ENCODE measurements around the gene GTF2A2. TPM values are rescaled to one million over a fixed set of nuclear protein-coding genes. Genes with fewer than 3 reads are reported as not detected.

The GTF2A2 gene
- total RNA-seq, 1 donor from 2014 or later = 105 TPM

- no peaks in the 10 kb centered on the region for H3K36me3 Mint-ChIP-seq (ENCODE audit: unreplicated experiment)
Observed at GRCh38 chr15:59598461-59598860, 58.9 kb downstream of the GTF2A2 start.

DNA sequence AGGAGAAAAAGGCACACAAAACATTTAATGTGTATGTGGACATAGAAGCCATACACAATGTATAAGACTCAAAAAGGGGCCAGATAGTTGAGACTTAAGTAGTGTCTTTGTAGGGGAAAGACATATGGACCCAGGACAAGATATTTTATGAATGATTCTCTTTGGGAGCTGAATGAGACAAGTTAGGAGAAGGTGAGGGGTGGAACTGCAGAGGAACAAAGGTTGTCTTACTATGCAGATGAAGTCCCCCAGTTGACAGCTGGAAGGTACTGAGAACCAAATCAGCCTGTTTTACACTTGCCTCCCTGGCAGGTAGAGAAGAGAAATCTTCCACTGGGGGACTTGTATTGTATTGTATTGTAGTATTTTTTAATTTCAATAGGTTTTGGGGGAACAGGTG lies 60.7 kb downstream of the GTF2A2 start:
- H3K4me3 Mint-ChIP-seq (ENCODE audit: unreplicated experiment) = no peak overlapping the region
- TF ChIP-seq, protein P1, sequence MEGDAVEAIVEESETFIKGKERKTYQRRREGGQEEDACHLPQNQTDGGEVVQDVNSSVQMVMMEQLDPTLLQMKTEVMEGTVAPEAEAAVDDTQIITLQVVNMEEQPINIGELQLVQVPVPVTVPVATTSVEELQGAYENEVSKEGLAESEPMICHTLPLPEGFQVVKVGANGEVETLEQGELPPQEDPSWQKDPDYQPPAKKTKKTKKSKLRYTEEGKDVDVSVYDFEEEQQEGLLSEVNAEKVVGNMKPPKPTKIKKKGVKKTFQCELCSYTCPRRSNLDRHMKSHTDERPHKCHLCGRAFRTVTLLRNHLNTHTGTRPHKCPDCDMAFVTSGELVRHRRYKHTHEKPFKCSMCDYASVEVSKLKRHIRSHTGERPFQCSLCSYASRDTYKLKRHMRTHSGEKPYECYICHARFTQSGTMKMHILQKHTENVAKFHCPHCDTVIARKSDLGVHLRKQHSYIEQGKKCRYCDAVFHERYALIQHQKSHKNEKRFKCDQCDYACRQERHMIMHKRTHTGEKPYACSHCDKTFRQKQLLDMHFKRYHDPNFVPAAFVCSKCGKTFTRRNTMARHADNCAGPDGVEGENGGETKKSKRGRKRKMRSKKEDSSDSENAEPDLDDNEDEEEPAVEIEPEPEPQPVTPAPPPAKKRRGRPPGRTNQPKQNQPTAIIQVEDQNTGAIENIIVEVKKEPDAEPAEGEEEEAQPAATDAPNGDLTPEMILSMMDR (IDR thresholded peaks at IDR 0.05; ENCODE audit: partially characterized antibody, unreplicated experiment) = no peak
- no peak overlapping the region for H3K27ac Mint-ChIP-seq (ENCODE audit: unreplicated experiment)
- no peaks in the 10 kb centered on the region for H3K36me3 Mint-ChIP-seq (ENCODE audit: unreplicated experiment)
- H3K4me1 Mint-ChIP-seq (ENCODE audit: low read depth, unreplicated experiment) = no peaks in the 10 kb centered on the region
- H3K9me3 Mint-ChIP-seq (ENCODE audit: unreplicated experiment) = no peaks in the 10 kb centered on the region
- peaks cover 3% of the 10 kb centered on the region for H3K27me3 Mint-ChIP-seq (ENCODE audit: unreplicated experiment)
- DNase-seq = no peak

More at GRCh38 chr15:59598461-59598860, 58.9 kb downstream of the GTF2A2 start:
- Mint-ChIP-seq H3K27me3 (ENCODE audit: unreplicated experiment) (peaks cover 3% of the 10 kb centered on the region), H3K4me3 (ENCODE audit: unreplicated experiment) (no peak overlapping the region), H3K9me3 (ENCODE audit: unreplicated experiment) (no peaks in the 10 kb centered on the region), H3K4me1 (ENCODE audit: low read depth, unreplicated experiment) (no peaks in the 10 kb centered on the region), H3K27ac (ENCODE audit: unreplicated experiment) (no peak overlapping the region)
- no peak for DNase-seq
- TF ChIP-seq, protein P1 (IDR thresholded peaks at IDR 0.05; ENCODE audit: partially characterized antibody, unreplicated experiment) = no peak

GRCh38 chr15:59595434-59595915 lies 61.8 kb downstream of the GTF2A2 start:
- Mint-ChIP-seq H3K9me3 (ENCODE audit: unreplicated experiment) (no peaks in the 10 kb centered on the region), H3K36me3 (ENCODE audit: unreplicated experiment) (no peaks in the 10 kb centered on the region), H3K4me3 (ENCODE audit: unreplicated experiment) (no peak overlapping the region), H3K4me1 (ENCODE audit: low read depth, unreplicated experiment) (no peaks in the 10 kb centered on the region), H3K27me3 (ENCODE audit: unreplicated experiment) (peaks cover 5% of the 10 kb centered on the region), H3K27ac (ENCODE audit: unreplicated experiment) (no peak overlapping the region)
- TF ChIP-seq, protein P1 (IDR thresholded peaks at IDR 0.05; ENCODE audit: partially characterized antibody, unreplicated experiment) = no peak
- DNase-seq = no peak

GRCh38 chr15:59594991-59595390 lies 62.3 kb downstream of the GTF2A2 start:
- H3K9me3 Mint-ChIP-seq (ENCODE audit: unreplicated experiment) = no peaks in the 10 kb centered on the region
- H3K27ac Mint-ChIP-seq (ENCODE audit: unreplicated experiment) = no peak overlapping the region
- DNase-seq = no peak

GRCh38 chr15:59594493-59594942 lies 62.8 kb downstream of the GTF2A2 start:
- Mint-ChIP-seq H3K27me3 (ENCODE audit: unreplicated experiment) (peaks cover 5% of the 10 kb centered on the region), H3K4me1 (ENCODE audit: low read depth, unreplicated experiment) (no peaks in the 10 kb centered on the region), H3K36me3 (ENCODE audit: unreplicated experiment) (no peaks in the 10 kb centered on the region), H3K27ac (ENCODE audit: unreplicated experiment) (no peak overlapping the region), H3K4me3 (ENCODE audit: unreplicated experiment) (no peak overlapping the region), H3K9me3 (ENCODE audit: unreplicated experiment) (no peaks in the 10 kb centered on the region)
- no peak for DNase-seq
- TF ChIP-seq, protein P1 (IDR thresholded peaks at IDR 0.05; ENCODE audit: partially characterized antibody, unreplicated experiment) = no peak

More at GRCh38 chr15:59594991-59595390, 62.3 kb downstream of the GTF2A2 start:
- Mint-ChIP-seq H3K36me3 (ENCODE audit: unreplicated experiment) (no peaks in the 10 kb centered on the region), H3K27me3 (ENCODE audit: unreplicated experiment) (peaks cover 5% of the 10 kb centered on the region), H3K4me1 (ENCODE audit: low read depth, unreplicated experiment) (no peaks in the 10 kb centered on the region), H3K4me3 (ENCODE audit: unreplicated experiment) (no peak overlapping the region)
- TF ChIP-seq, protein P1 (IDR thresholded peaks at IDR 0.05; ENCODE audit: partially characterized antibody, unreplicated experiment) = no peak

Measured in glutamatergic neuron (in vitro differentiated cells).